WTC11 (cell line): ENCODE data around the gene LEUTX. TPM values are rescaled to one million over a fixed set of nuclear protein-coding genes. Genes with fewer than 3 reads are reported as not detected.

Experiments used
- ATAC-seq: fragments of 200-7000 bp; cut with Tn5 transposase; 2 replicates; pipeline ENCODE4 v1.10.0; 2021; ENCODE audit warnings: mild to moderate bottlenecking, moderate library complexity
- CTCF ChIA-PET: fragments of 300-600 bp; sonication (Branson Sonifier 250); formaldehyde crosslinking; loops from one replicate; lab custom pipeline; 2021; ENCODE audit warnings: antibody characterized with exemption; lab: Charles Lee
- POLR2A ChIA-PET: fragments of 350-600 bp; sonication (Branson Sonifier 250); formaldehyde crosslinking; loops from one replicate; lab custom pipeline; 2021; ENCODE audit warnings: antibody characterized with exemption; lab: Charles Lee
- DNase-seq: peaks from one replicate; pipeline ENCODE4 v3.0.0; 2021; ENCODE audit warnings: low spot score
- H3K27ac Mint-ChIP-seq: 2 replicates; pipeline ENCODE4 v1.8.0; 2021; ENCODE audit warnings: mixed read lengths
- H3K27me3 Mint-ChIP-seq: 2 replicates; pipeline ENCODE4 v1.8.0; 2021; ENCODE audit warnings: low read depth, mild to moderate bottlenecking, moderate library complexity, mixed read lengths
- H3K36me3 Mint-ChIP-seq: 2 replicates; pipeline ENCODE4 v1.8.0; 2021; ENCODE audit warnings: mixed read lengths
- H3K4me1 Mint-ChIP-seq: 2 replicates; pipeline ENCODE4 v1.8.0; 2022; ENCODE audit warnings: mixed read lengths
- H3K4me3 Mint-ChIP-seq: 2 replicates; pipeline ENCODE4 v1.8.0; 2021; ENCODE audit warnings: mild to moderate bottlenecking, moderate library complexity, mixed read lengths
- H3K9me3 Mint-ChIP-seq: 2 replicates; pipeline ENCODE4 v1.8.0; 2021; ENCODE audit warnings: mixed read lengths
- CREM ChIP-seq: sonication (generic); formaldehyde crosslinking; IDR thresholded peaks from 2 replicates; pipeline ENCODE4 v1.8.1; 2022; ENCODE audit warnings: mild to moderate bottlenecking, missing genetic modification reagents, moderate library complexity
- ESRRA ChIP-seq: sonication (generic); formaldehyde crosslinking; IDR thresholded peaks from 2 replicates; pipeline ENCODE4 v1.8.1; 2022; ENCODE audit warnings: mild to moderate bottlenecking, missing genetic modification reagents, borderline replicate concordance
- FOXJ3 ChIP-seq: sonication (generic); formaldehyde crosslinking; IDR thresholded peaks from 2 replicates; pipeline ENCODE4 v1.9.0; 2021; ENCODE audit warnings: missing genetic modification reagents, mild to moderate bottlenecking, borderline replicate concordance
- FOXP1 ChIP-seq: sonication (generic); formaldehyde crosslinking; IDR thresholded peaks from 2 replicates; pipeline ENCODE4 v1.8.0; 2022; ENCODE audit warnings: missing genetic modification reagents, mild to moderate bottlenecking, moderate library complexity, borderline replicate concordance
- FOXP4 ChIP-seq: sonication (generic); formaldehyde crosslinking; IDR thresholded peaks from 2 replicates; pipeline ENCODE4 v1.8.0; 2022; ENCODE audit warnings: mild to moderate bottlenecking, missing genetic modification reagents
- GRHL2 ChIP-seq: fragments of 250-450 bp; sonication (Bioruptor Pico); IDR thresholded peaks from 2 replicates; pipeline ENCODE4 v1.8.0; 2022; ENCODE audit warnings: mild to moderate bottlenecking, moderate library complexity; ENCODE audit not compliant: insufficient replicate concordance, severe bottlenecking
- GTF2I ChIP-seq: fragments of 250-450 bp; sonication (Bioruptor Pico); conservative IDR thresholded peaks from 2 replicates; pipeline ENCODE4 v1.4.0; 2021; ENCODE audit warnings: mild to moderate bottlenecking
- JAZF1 ChIP-seq: fragments of 250-450 bp; sonication (Bioruptor Pico); IDR thresholded peaks from 2 replicates; pipeline ENCODE4 v1.9.0; 2021; ENCODE audit warnings: moderate library complexity, mild to moderate bottlenecking, inconsistent platforms
- MXD4 ChIP-seq: fragments of 250-450 bp; sonication (Bioruptor Pico); IDR thresholded peaks from 2 replicates; pipeline ENCODE4 v1.8.0; 2021; ENCODE audit warnings: mild to moderate bottlenecking, moderate library complexity, borderline replicate concordance
- OVOL2 ChIP-seq: fragments of 250-450 bp; sonication (Bioruptor Pico); IDR thresholded peaks from 2 replicates; pipeline ENCODE4 v1.9.0; 2021; ENCODE audit warnings: mild to moderate bottlenecking, borderline replicate concordance
- SMAD3 ChIP-seq: sonication (generic); formaldehyde crosslinking; IDR thresholded peaks from 2 replicates; pipeline ENCODE4 v1.8.0; 2022; ENCODE audit warnings: missing genetic modification reagents, mild to moderate bottlenecking, borderline replicate concordance
- SP1 ChIP-seq: sonication (generic); formaldehyde crosslinking; conservative IDR thresholded peaks from 2 replicates; pipeline ENCODE4 v1.8.1; 2022; ENCODE audit warnings: missing genetic modification reagents
- TEAD4 ChIP-seq: sonication (generic); formaldehyde crosslinking; IDR thresholded peaks from 2 replicates; pipeline ENCODE4 v1.8.0; 2022; ENCODE audit warnings: mild to moderate bottlenecking, missing genetic modification reagents
- USF1 ChIP-seq: sonication (generic); formaldehyde crosslinking; IDR thresholded peaks from 2 replicates; pipeline ENCODE4 v1.8.0; 2022; ENCODE audit warnings: mild to moderate bottlenecking, missing genetic modification reagents
- USF2 ChIP-seq: sonication (generic); formaldehyde crosslinking; IDR thresholded peaks from 2 replicates; pipeline ENCODE4 v1.8.1; 2023; ENCODE audit warnings: mild to moderate bottlenecking, missing genetic modification reagents, moderate library complexity
- ZNF219 ChIP-seq: sonication (generic); formaldehyde crosslinking; IDR thresholded peaks from 2 replicates; pipeline ENCODE4 v1.8.0; 2023; ENCODE audit warnings: missing genetic modification reagents, mild to moderate bottlenecking, borderline replicate concordance
- ZNF232 ChIP-seq: sonication (generic); formaldehyde crosslinking; IDR thresholded peaks from 2 replicates; pipeline ENCODE4 v1.8.0; 2022; ENCODE audit warnings: mild to moderate bottlenecking, missing genetic modification reagents
- ZNF317 ChIP-seq: sonication (generic); formaldehyde crosslinking; IDR thresholded peaks from 2 replicates; pipeline ENCODE4 v1.8.1; 2023; ENCODE audit warnings: low read depth, mild to moderate bottlenecking, moderate library complexity, missing genetic modification reagents, borderline replicate concordance
- total RNA-seq: library from RNA; stranded (reverse); gene quantifications from 3 replicates; pipeline ENCODE4 v1.2.3, GENCODE V29; 2021
- TF ChIP-seq, protein P1 (sequence below): sonication (generic); formaldehyde crosslinking; IDR thresholded peaks from 2 replicates; pipeline ENCODE4 v1.8.1; 2022; ENCODE audit warnings: low read depth, missing genetic modification reagents, borderline replicate concordance
- TF ChIP-seq, protein P2 (sequence below): sonication (generic); formaldehyde crosslinking; IDR thresholded peaks from 2 replicates; pipeline ENCODE4 v1.8.1; 2023; ENCODE audit warnings: mild to moderate bottlenecking, missing genetic modification reagents, moderate library complexity
- TF ChIP-seq, protein P3 (sequence below): sonication (generic); formaldehyde crosslinking; IDR thresholded peaks from 2 replicates; pipeline ENCODE4 v1.8.1; 2022; ENCODE audit warnings: missing genetic modification reagents, borderline replicate concordance
- TF ChIP-seq, protein P4 (sequence below): fragments of 250-450 bp; sonication (Bioruptor Pico); IDR thresholded peaks from 2 replicates; pipeline ENCODE4 v1.9.0; 2021; ENCODE audit warnings: mild to moderate bottlenecking

LEUTX gene
- total RNA-seq, 1 experiment from 2014 or later, result not detected

GRCh38 chr19:39738814-39739213 is 39.8 kb upstream of the LEUTX start (continued):
- TF ChIP-seq FOXP4 (CRISPR knock-in tag) (no peak), TEAD4 (no peak), CREM (no peak), GRHL2 (no peak), FOXJ3 (CRISPR knock-in tag) (no peak), JAZF1 (CRISPR knock-in tag) (no peak)

GRCh38 chr19:39740395-39740794 is 38.3 kb upstream of the LEUTX start:
- ChIA-PET CTCF (no interaction called here), POLR2A (no interaction called here)
- peaks cover 44% of the 10 kb centered on the region for H3K27me3 Mint-ChIP-seq
- no peaks in the 10 kb centered on the region; the same call in 1 of the 2 replicates for H3K4me1 Mint-ChIP-seq
- no peak overlapping the region for H3K4me3 Mint-ChIP-seq
- no peak for TF ChIP-seq ZNF317 (CRISPR knock-in tag)
- no peak for TF ChIP-seq OVOL2 (CRISPR knock-in tag)
- TF ChIP-seq, protein P1, sequence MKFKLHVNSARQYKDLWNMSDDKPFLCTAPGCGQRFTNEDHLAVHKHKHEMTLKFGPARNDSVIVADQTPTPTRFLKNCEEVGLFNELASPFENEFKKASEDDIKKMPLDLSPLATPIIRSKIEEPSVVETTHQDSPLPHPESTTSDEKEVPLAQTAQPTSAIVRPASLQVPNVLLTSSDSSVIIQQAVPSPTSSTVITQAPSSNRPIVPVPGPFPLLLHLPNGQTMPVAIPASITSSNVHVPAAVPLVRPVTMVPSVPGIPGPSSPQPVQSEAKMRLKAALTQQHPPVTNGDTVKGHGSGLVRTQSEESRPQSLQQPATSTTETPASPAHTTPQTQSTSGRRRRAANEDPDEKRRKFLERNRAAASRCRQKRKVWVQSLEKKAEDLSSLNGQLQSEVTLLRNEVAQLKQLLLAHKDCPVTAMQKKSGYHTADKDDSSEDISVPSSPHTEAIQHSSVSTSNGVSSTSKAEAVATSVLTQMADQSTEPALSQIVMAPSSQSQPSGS (CRISPR knock-in tag), result no peak
- TF ChIP-seq, protein P2, sequence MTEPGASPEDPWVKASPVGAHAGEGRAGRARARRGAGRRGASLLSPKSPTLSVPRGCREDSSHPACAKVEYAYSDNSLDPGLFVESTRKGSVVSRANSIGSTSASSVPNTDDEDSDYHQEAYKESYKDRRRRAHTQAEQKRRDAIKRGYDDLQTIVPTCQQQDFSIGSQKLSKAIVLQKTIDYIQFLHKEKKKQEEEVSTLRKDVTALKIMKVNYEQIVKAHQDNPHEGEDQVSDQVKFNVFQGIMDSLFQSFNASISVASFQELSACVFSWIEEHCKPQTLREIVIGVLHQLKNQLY (CRISPR knock-in tag), result no peak
- TF ChIP-seq USF1 (CRISPR knock-in tag), result no peak
- no peak for TF ChIP-seq ZNF219 (CRISPR knock-in tag)
- TF ChIP-seq TEAD4, result no peak
- no peak for TF ChIP-seq CREM
- no peak for TF ChIP-seq SP1 (CRISPR knock-in tag)
- no peak for TF ChIP-seq ESRRA (CRISPR knock-in tag)
- TF ChIP-seq USF2 (CRISPR knock-in tag), result no peak
- TF ChIP-seq ZNF232 (CRISPR knock-in tag), result no peak
- TF ChIP-seq SMAD3 (CRISPR knock-in tag), result no peak
- no peaks in the 10 kb centered on the region for H3K9me3 Mint-ChIP-seq
- DNase-seq (no peak), ATAC-seq (no peak)
- no peak overlapping the region for H3K27ac Mint-ChIP-seq
- H3K36me3 Mint-ChIP-seq, result no peaks in the 10 kb centered on the region

GRCh38 chr19:39745643-39746042 is 33.0 kb upstream of the LEUTX start:
- H3K4me1 Mint-ChIP-seq, result no peaks in the 10 kb centered on the region
- peaks cover 33% of the 10 kb centered on the region for H3K27me3 Mint-ChIP-seq
- no peaks in the 10 kb centered on the region for H3K36me3 Mint-ChIP-seq
- H3K27ac Mint-ChIP-seq, result no peak overlapping the region
- no peaks in the 10 kb centered on the region for H3K9me3 Mint-ChIP-seq
- no peak overlapping the region for H3K4me3 Mint-ChIP-seq
- ATAC-seq (no peak), DNase-seq (no peak)
- ChIA-PET CTCF (no interaction called here), POLR2A (no interaction called here)
- TF ChIP-seq, protein P3, sequence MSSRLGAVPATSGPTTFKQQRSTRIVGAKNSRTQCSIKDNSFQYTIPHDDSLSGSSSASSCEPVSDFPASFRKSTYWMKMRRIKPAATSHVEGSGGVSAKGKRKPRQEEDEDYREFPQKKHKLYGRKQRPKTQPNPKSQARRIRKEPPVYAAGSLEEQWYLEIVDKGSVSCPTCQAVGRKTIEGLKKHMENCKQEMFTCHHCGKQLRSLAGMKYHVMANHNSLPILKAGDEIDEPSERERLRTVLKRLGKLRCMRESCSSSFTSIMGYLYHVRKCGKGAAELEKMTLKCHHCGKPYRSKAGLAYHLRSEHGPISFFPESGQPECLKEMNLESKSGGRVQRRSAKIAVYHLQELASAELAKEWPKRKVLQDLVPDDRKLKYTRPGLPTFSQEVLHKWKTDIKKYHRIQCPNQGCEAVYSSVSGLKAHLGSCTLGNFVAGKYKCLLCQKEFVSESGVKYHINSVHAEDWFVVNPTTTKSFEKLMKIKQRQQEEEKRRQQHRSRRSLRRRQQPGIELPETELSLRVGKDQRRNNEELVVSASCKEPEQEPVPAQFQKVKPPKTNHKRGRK (CRISPR knock-in tag), result no peak
- TF ChIP-seq MXD4 (CRISPR knock-in tag) (no peak), JAZF1 (CRISPR knock-in tag) (no peak), GTF2I (CRISPR knock-in tag) (no peak), FOXP1 (CRISPR knock-in tag) (no peak), ZNF317 (CRISPR knock-in tag) (no peak)
- TF ChIP-seq, protein P4, sequence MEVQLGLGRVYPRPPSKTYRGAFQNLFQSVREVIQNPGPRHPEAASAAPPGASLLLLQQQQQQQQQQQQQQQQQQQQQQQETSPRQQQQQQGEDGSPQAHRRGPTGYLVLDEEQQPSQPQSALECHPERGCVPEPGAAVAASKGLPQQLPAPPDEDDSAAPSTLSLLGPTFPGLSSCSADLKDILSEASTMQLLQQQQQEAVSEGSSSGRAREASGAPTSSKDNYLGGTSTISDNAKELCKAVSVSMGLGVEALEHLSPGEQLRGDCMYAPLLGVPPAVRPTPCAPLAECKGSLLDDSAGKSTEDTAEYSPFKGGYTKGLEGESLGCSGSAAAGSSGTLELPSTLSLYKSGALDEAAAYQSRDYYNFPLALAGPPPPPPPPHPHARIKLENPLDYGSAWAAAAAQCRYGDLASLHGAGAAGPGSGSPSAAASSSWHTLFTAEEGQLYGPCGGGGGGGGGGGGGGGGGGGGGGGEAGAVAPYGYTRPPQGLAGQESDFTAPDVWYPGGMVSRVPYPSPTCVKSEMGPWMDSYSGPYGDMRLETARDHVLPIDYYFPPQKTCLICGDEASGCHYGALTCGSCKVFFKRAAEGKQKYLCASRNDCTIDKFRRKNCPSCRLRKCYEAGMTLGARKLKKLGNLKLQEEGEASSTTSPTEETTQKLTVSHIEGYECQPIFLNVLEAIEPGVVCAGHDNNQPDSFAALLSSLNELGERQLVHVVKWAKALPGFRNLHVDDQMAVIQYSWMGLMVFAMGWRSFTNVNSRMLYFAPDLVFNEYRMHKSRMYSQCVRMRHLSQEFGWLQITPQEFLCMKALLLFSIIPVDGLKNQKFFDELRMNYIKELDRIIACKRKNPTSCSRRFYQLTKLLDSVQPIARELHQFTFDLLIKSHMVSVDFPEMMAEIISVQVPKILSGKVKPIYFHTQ (CRISPR knock-in tag), result no peak
